ENCODE data around the gene OR51M1. TPM values are rescaled to one million over a fixed set of nuclear protein-coding genes. Genes with fewer than 3 reads are reported as not detected.
"Not testable (repeated sequence)": the region's sequence is repeated elsewhere in the genome, so short reads cannot be mapped to it uniquely, and the experiment has no call there.

The OR51M1 gene
- total and polyA plus RNA-seq, 4 experiments from 2014 or later: not detected

DNA sequence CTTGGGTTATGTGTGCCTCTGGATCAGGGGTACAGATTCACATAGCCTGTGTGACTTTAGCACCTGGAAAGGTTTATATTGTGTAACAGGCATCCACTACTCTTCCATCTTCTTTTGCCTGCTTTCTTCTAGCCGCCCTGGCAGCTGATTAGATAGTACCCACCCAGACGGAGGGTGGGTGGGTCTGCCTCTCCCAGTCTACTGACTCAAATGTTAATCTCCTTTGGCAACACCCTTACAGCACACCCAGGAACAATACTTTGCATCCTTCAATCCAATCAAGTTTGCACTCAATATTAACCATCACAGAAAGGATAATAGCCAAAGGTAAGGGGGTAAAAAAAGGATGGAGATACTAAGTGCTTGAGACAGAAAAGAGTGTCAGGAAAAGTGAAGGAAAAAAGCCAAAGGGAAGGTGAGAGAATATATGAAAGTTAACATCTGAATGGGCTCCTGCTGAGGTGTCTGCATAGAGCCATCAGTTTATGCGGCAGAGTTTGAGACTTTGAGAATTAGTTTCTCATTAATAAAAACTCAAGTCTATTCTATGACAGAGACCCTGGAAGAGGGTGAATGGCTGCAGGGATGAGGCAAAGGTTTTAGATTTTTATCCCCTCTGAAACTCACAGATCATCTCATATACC, 34.9 kb upstream of the OR51M1 start:
- Histone ChIP-seq H3K36me3 (ENCODE audit: insufficient read depth, low read length) (no peaks in the 10 kb centered on the region), H3K4me3 (ENCODE audit: low read length in 2 of 2) (no peak overlapping the region), H3K9me3 (ENCODE audit: control insufficient read depth in 1 of 2, low read length in 2 of 2) (no peaks in the 10 kb centered on the region), H3K4me1 (ENCODE audit: insufficient read depth, low read length) (no peaks in the 10 kb centered on the region), H3K27me3 (ENCODE audit: insufficient read depth, low read length) (no peaks in the 10 kb centered on the region), H3K27ac (ENCODE audit: low read depth, low read length) (no peak overlapping the region)
- Mint-ChIP-seq H3K4me3 (no peak overlapping the region), H3K27me3 (peaks cover 2 to 4% of the 10 kb centered on the region in 2 donors), H3K9me3 (peaks cover 0 to 2% (median 0%) of the 10 kb centered on the region in 8 donors), H3K27ac (no peak overlapping the region), H3K4me1 (no peaks in the 10 kb centered on the region), H3K36me3 (no peaks in the 10 kb centered on the region)
- intact Hi-C loops (cut with micrococcal nuclease): no loop called here
- CTCF ChIA-PET (ENCODE audit: partially characterized antibody): no interaction called here
- POLR2A ChIA-PET (ENCODE audit: partially characterized antibody): no interaction called here
- no peak for DNase-seq

DNA sequence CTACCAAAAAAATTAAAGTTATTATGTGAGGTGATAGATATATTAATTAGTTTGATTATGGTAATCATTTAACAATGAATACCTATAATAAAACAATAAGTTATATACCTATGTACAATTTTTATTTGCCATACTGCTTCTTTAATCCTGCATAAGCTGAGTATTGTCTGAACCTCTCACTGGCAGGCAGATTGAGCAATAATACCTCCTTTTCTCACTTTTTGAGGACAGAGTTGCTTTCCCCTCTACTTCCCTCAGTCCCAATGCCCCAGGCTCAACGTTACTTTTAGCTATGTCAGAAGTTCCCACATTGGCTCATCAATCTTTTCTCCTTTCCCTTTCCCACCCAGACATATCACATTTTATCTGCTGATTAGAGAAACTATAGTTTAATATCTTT, 34.1 kb upstream of the OR51M1 start:
- Mint-ChIP-seq H3K4me1 (no peaks in the 10 kb centered on the region), H3K27ac (no peak overlapping the region), H3K4me3 (no peak overlapping the region), H3K36me3 (no peaks in the 10 kb centered on the region), H3K9me3 (peaks cover 0 to 2% (median 0%) of the 10 kb centered on the region in 8 donors), H3K27me3 (peaks cover 2 to 4% of the 10 kb centered on the region in 2 donors)
- DNase-seq: no peak
- Histone ChIP-seq H3K36me3 (ENCODE audit: insufficient read depth, low read length) (no peaks in the 10 kb centered on the region), H3K9me3 (ENCODE audit: control insufficient read depth in 1 of 2, low read length in 2 of 2) (no peaks in the 10 kb centered on the region), H3K27me3 (ENCODE audit: insufficient read depth, low read length) (no peaks in the 10 kb centered on the region), H3K4me1 (ENCODE audit: insufficient read depth, low read length) (no peaks in the 10 kb centered on the region), H3K4me3 (ENCODE audit: low read length in 2 of 2) (no peak overlapping the region), H3K27ac (ENCODE audit: low read depth, low read length) (no peak overlapping the region)
- intact Hi-C loops (cut with micrococcal nuclease): no loop called here
- ChIA-PET CTCF (ENCODE audit: partially characterized antibody) (no interaction called here), POLR2A (ENCODE audit: partially characterized antibody) (no interaction called here)

DNA sequence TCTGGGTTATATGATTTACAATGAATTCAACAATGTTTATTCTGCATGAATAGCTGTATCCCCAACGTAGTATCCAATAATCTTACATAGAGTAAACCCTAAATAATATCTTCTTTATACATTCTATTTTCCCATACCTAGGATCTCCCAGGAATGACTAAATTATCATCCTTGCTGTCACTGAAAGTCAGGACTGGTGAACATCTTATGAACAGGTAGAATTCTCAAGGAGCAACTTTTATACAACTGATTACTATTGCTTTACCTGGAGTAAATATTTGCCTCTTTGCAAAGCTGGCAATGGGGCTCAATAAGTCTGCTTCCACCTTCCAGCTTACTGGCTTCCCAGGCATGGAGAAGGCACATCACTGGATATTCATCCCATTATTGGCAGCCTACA, 32.4 kb upstream of the OR51M1 start, which contains the start of gene OR51B6:
Gene OR51B6, plus strand, starts transcription at position 301 of the 400 bp plus-strand sequence. Its CDS starts 0 bp downstream, at position 301.
- Histone ChIP-seq H3K36me3 (ENCODE audit: insufficient read depth, low read length) (no peaks in the 10 kb centered on the region), H3K9me3 (ENCODE audit: control insufficient read depth in 1 of 2, low read length in 2 of 2) (no peaks in the 10 kb centered on the region), H3K27me3 (ENCODE audit: insufficient read depth, low read length) (no peaks in the 10 kb centered on the region), H3K27ac (ENCODE audit: low read depth, low read length) (no peak within 1 kb of the TSS), H3K4me1 (ENCODE audit: insufficient read depth, low read length) (no peaks in the 10 kb centered on the region), H3K4me3 (ENCODE audit: low read length in 2 of 2) (no peak within 1 kb of the TSS)
- no peak for DNase-seq
- ChIA-PET CTCF (ENCODE audit: partially characterized antibody) (no interaction called here), POLR2A (ENCODE audit: partially characterized antibody) (no interaction called here)
- Mint-ChIP-seq H3K4me3 (no peak within 1 kb of the TSS), H3K27ac (peak within 1 kb of the TSS in 1 of 7 donors; percentile 10), H3K9me3 (peaks cover 0 to 2% (median 0%) of the 10 kb centered on the region in 8 donors), H3K4me1 (no peaks in the 10 kb centered on the region), H3K36me3 (no peaks in the 10 kb centered on the region), H3K27me3 (peaks cover 2 to 4% of the 10 kb centered on the region in 2 donors)
- intact Hi-C loops (cut with micrococcal nuclease): no loop called here

- DNase-seq; H3K27me3 Mint-ChIP-seq; H3K4me3 Mint-ChIP-seq; intact Hi-C loops (cut with micrococcal nuclease); H3K9me3 ChIP-seq (ENCODE audit: control insufficient read depth in 1 of 2, low read length in 2 of 2); H3K4me1 ChIP-seq (ENCODE audit: insufficient read depth, low read length); POLR2A ChIA-PET (ENCODE audit: partially characterized antibody); H3K27ac ChIP-seq (ENCODE audit: low read depth, low read length); CTCF ChIA-PET (ENCODE audit: partially characterized antibody); H3K27me3 ChIP-seq (ENCODE audit: insufficient read depth, low read length); H3K36me3 Mint-ChIP-seq; H3K4me3 ChIP-seq (ENCODE audit: low read length in 2 of 2); H3K27ac Mint-ChIP-seq; H3K36me3 ChIP-seq (ENCODE audit: insufficient read depth, low read length); H3K4me1 Mint-ChIP-seq; H3K9me3 Mint-ChIP-seq: not testable (repeated sequence)
Observed at GRCh38 chr11:5356031-5356430, 27.6 kb upstream of the OR51M1 start.

DNA sequence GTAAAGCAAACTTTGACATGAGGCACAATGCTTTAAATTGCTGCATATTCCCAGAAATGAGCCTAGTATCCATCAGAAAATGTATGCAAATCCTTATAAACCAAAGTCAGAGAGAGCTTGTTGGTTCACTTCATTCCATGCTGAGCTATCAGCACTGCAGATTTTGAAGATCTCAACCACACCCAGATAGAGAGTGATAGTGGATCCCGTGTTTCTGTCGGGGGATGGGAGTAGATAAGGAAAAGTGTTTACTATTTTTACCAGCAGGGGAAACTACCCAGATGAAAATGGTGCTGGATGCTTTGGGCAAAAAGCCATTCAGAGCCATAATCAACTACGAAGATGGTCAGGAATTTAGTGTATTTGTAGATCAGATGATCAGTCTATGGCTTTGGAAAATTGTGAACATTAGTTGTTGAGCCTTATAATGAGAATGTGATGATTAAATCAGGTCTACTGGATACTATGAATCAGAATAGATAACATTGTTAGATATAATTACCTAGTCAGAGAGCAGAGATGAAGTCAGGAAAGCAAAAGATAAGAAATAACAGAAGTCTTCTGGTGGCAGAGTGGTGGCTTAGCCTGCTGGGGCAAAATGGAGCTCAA, 21.5 kb upstream of the OR51M1 start:
- DNase-seq: no peak
- Histone ChIP-seq H3K4me1 (ENCODE audit: insufficient read depth, low read length) (no peaks in the 10 kb centered on the region), H3K27ac (ENCODE audit: low read depth, low read length) (no peak overlapping the region), H3K27me3 (ENCODE audit: insufficient read depth, low read length) (no peaks in the 10 kb centered on the region), H3K9me3 (ENCODE audit: control insufficient read depth in 1 of 2, low read length in 2 of 2) (no peaks in the 10 kb centered on the region), H3K4me3 (ENCODE audit: low read length in 2 of 2) (no peak overlapping the region), H3K36me3 (ENCODE audit: insufficient read depth, low read length) (no peaks in the 10 kb centered on the region)
- Mint-ChIP-seq H3K27me3 (peaks cover 2 to 3% of the 10 kb centered on the region in 2 donors), H3K9me3 (peaks cover 0 to 10% (median 0%) of the 10 kb centered on the region in 8 donors), H3K4me3 (no peak overlapping the region), H3K4me1 (no peaks in the 10 kb centered on the region), H3K36me3 (no peaks in the 10 kb centered on the region), H3K27ac (no peak overlapping the region)
- ChIA-PET POLR2A (ENCODE audit: partially characterized antibody) (no interaction called here), CTCF (ENCODE audit: partially characterized antibody) (no interaction called here)
- intact Hi-C loops (cut with micrococcal nuclease): no loop called here

GRCh38 chr11:5363679-5364078, 19.9 kb upstream of the OR51M1 start:
- Mint-ChIP-seq H3K27ac (no peak overlapping the region), H3K27me3 (peaks cover 2 to 3% of the 10 kb centered on the region in 2 donors), H3K36me3 (no peaks in the 10 kb centered on the region), H3K4me1 (no peaks in the 10 kb centered on the region), H3K4me3 (no peak overlapping the region), H3K9me3 (peaks cover 0 to 6% (median 0%) of the 10 kb centered on the region in 8 donors)
- no peak overlapping the region for H3K27ac ChIP-seq (ENCODE audit: low read depth, low read length)
- no peak for DNase-seq
- no peak overlapping the region for H3K4me3 ChIP-seq (ENCODE audit: low read length in 2 of 2)
- intact Hi-C loops (cut with micrococcal nuclease): no loop called here
- H3K36me3 ChIP-seq (ENCODE audit: insufficient read depth, low read length): no peaks in the 10 kb centered on the region
- CTCF ChIA-PET (ENCODE audit: partially characterized antibody): no interaction called here
- no peaks in the 10 kb centered on the region for H3K27me3 ChIP-seq (ENCODE audit: insufficient read depth, low read length)
- POLR2A ChIA-PET (ENCODE audit: partially characterized antibody): no interaction called here
- H3K4me1 ChIP-seq (ENCODE audit: insufficient read depth, low read length): no peaks in the 10 kb centered on the region
- H3K9me3 ChIP-seq (ENCODE audit: control insufficient read depth in 1 of 2, low read length in 2 of 2): no peaks in the 10 kb centered on the region

- no peak for DNase-seq
- no peaks in the 10 kb centered on the region for H3K36me3 ChIP-seq (ENCODE audit: insufficient read depth, low read length)
- Mint-ChIP-seq H3K4me1 (no peaks in the 10 kb centered on the region), H3K4me3 (no peak overlapping the region), H3K36me3 (no peaks in the 10 kb centered on the region), H3K27me3 (peaks cover 2 to 3% of the 10 kb centered on the region in 2 donors), H3K9me3 (peaks cover 0 to 6% (median 0%) of the 10 kb centered on the region in 8 donors), H3K27ac (no peak overlapping the region)
- ChIA-PET CTCF (ENCODE audit: partially characterized antibody) (no interaction called here), POLR2A (ENCODE audit: partially characterized antibody) (no interaction called here)
- H3K27ac ChIP-seq (ENCODE audit: low read depth, low read length): no peak overlapping the region
- H3K27me3 ChIP-seq (ENCODE audit: insufficient read depth, low read length): no peaks in the 10 kb centered on the region
- intact Hi-C loops (cut with micrococcal nuclease): no loop called here
- H3K9me3 ChIP-seq (ENCODE audit: control insufficient read depth in 1 of 2, low read length in 2 of 2): no peaks in the 10 kb centered on the region
- no peak overlapping the region for H3K4me3 ChIP-seq (ENCODE audit: low read length in 2 of 2)
- no peaks in the 10 kb centered on the region for H3K4me1 ChIP-seq (ENCODE audit: insufficient read depth, low read length)
Observed at GRCh38 chr11:5364214-5364613, 19.4 kb upstream of the OR51M1 start.
